ENCODE data around the gene PSMC4.

GRCh38 chr19:40006273-40006691, 35.3 kb downstream of the PSMC4 start:
- TF ChIP-seq EZH2 (IDR thresholded peaks at IDR 0.05; ENCODE audit: insufficient read depth, poor library complexity, severe bottlenecking) (no peak), EZH2phosphoT487 (IDR thresholded peaks at IDR 0.05; ENCODE audit: insufficient read depth, low read depth) (no peak)

Measured in GM23248 (cell line).